Progenitor cell of endocrine pancreas (in vitro differentiated cells): Measurements from ENCODE around the gene KRTAP19-2. TPM values are rescaled to one million over a fixed set of nuclear protein-coding genes. Genes with fewer than 3 reads are reported as not detected.
"Not testable (repeated sequence)": the region's sequence is repeated elsewhere in the genome, so short reads cannot be mapped to it uniquely, and the experiment has no call there.

ENCODE experiments used
- DNase-seq: peaks from one replicate; pipeline ENCODE4 v3.0.0; 2021; ENCODE audit warnings: low spot score; ENCODE audit not compliant: unreplicated experiment
- H3K27ac Mint-ChIP-seq: 2 replicates; pipeline ENCODE4 v1.8.0; 2021; ENCODE audit warnings: mild to moderate bottlenecking, moderate library complexity, mixed read lengths
- H3K27me3 Mint-ChIP-seq: 2 replicates; pipeline ENCODE4 v1.8.0; 2021; ENCODE audit warnings: mixed read lengths
- H3K36me3 Mint-ChIP-seq: 2 replicates; pipeline ENCODE4 v1.8.0; 2022; ENCODE audit warnings: mixed read lengths; ENCODE audit not compliant: insufficient read depth
- H3K4me1 Mint-ChIP-seq: 2 replicates; pipeline ENCODE4 v1.8.0; 2021; ENCODE audit warnings: low read depth, mixed read lengths
- H3K4me3 Mint-ChIP-seq: 2 replicates; pipeline ENCODE4 v1.8.0; 2021; ENCODE audit warnings: low read depth, mild to moderate bottlenecking, moderate library complexity, mixed read lengths
- H3K9me3 Mint-ChIP-seq: 2 replicates; pipeline ENCODE4 v1.8.0; 2021; ENCODE audit warnings: low read depth, mixed read lengths
- CTCF ChIP-seq: fragments of 200-600 bp; sonication (generic); IDR thresholded peaks from one replicate; pipeline ENCODE4 v1.5.0; 2021; ENCODE audit warnings: antibody characterized with exemption, mild to moderate bottlenecking; ENCODE audit not compliant: unreplicated experiment
- long read RNA-seq: library from polyadenylated mRNA; unstranded; transcript quantifications from one replicate; pipeline ENCODE4 v2.0.0, GENCODE V29; 2020
- total RNA-seq: library from RNA; stranded (reverse); gene quantifications from 2 replicates; pipeline ENCODE4 v1.2.1, GENCODE V29; 2021

Gene KRTAP19-2
- total RNA-seq = not detected in 2 replicates
- long read RNA-seq = 0 reads

- no peak for TF ChIP-seq CTCF
- H3K4me1 Mint-ChIP-seq = no peaks in the 10 kb centered on the region
- DNase-seq = no peak
- H3K4me3 Mint-ChIP-seq = no peak within 1 kb of the TSS
- H3K9me3 Mint-ChIP-seq = peaks cover 14% of the 10 kb centered on the region
- H3K27me3 Mint-ChIP-seq = no peaks in the 10 kb centered on the region
- H3K27ac Mint-ChIP-seq = no peak within 1 kb of the TSS
- H3K36me3 Mint-ChIP-seq = no peaks in the 10 kb centered on the region
Measured at GRCh38 chr21:30487336-30487735, at the start of gene KRTAP19-2. Gene KRTAP19-2 (minus strand): TSS chr21:30487436. CDS start chr21:30487348, 88 bp downstream.

GRCh38 chr21:30518876-30519275 lies 31.6 kb upstream of the KRTAP19-2 start:
- Mint-ChIP-seq H3K4me1 (no peaks in the 10 kb centered on the region), H3K9me3 (peaks cover 3% of the 10 kb centered on the region), H3K27me3 (no peaks in the 10 kb centered on the region), H3K27ac (no peak overlapping the region), H3K4me3 (no peak overlapping the region), H3K36me3 (no peaks in the 10 kb centered on the region)
- no peak for TF ChIP-seq CTCF
- no peak for DNase-seq

GRCh38 chr21:30515681-30516080 lies 28.4 kb upstream of the KRTAP19-2 start:
- no peak overlapping the region for H3K27ac Mint-ChIP-seq
- TF ChIP-seq CTCF = no peak
- H3K9me3 Mint-ChIP-seq = peaks cover 3% of the 10 kb centered on the region
- no peaks in the 10 kb centered on the region for H3K27me3 Mint-ChIP-seq
- no peak for DNase-seq
- no peak overlapping the region for H3K4me3 Mint-ChIP-seq
- no peaks in the 10 kb centered on the region for H3K4me1 Mint-ChIP-seq
- H3K36me3 Mint-ChIP-seq = no peaks in the 10 kb centered on the region

- H3K4me1 Mint-ChIP-seq, DNase-seq, H3K4me3 Mint-ChIP-seq, H3K36me3 Mint-ChIP-seq, H3K9me3 Mint-ChIP-seq, H3K27me3 Mint-ChIP-seq, H3K27ac Mint-ChIP-seq: not testable (repeated sequence)
- TF ChIP-seq CTCF = peak; percentile 61
Measured at GRCh38 chr21:30505621-30506205, 18.5 kb upstream of the KRTAP19-2 start.

- TF ChIP-seq CTCF = no peak
Measured at GRCh38 chr21:30502041-30502440, 14.8 kb upstream of the KRTAP19-2 start, which contains the start of gene KRTAP19-5. Gene KRTAP19-5 (minus strand): TSS chr21:30502141. CDS start chr21:30502090, 51 bp downstream.

More at GRCh38 chr21:30502041-30502440, 14.8 kb upstream of the KRTAP19-2 start, which contains the start of gene KRTAP19-5:
- H3K27ac Mint-ChIP-seq = no peak within 1 kb of the TSS
- no peaks in the 10 kb centered on the region for H3K9me3 Mint-ChIP-seq
- H3K27me3 Mint-ChIP-seq = no peaks in the 10 kb centered on the region
- no peaks in the 10 kb centered on the region for H3K4me1 Mint-ChIP-seq
- no peak within 1 kb of the TSS for H3K4me3 Mint-ChIP-seq
- no peak for DNase-seq
- no peaks in the 10 kb centered on the region for H3K36me3 Mint-ChIP-seq
